ENCODE data around the gene C16orf87.
A peak's percentile ranks its signal among the peaks of the same experiment; 100 is the strongest.

C16orf87 gene

DNA sequence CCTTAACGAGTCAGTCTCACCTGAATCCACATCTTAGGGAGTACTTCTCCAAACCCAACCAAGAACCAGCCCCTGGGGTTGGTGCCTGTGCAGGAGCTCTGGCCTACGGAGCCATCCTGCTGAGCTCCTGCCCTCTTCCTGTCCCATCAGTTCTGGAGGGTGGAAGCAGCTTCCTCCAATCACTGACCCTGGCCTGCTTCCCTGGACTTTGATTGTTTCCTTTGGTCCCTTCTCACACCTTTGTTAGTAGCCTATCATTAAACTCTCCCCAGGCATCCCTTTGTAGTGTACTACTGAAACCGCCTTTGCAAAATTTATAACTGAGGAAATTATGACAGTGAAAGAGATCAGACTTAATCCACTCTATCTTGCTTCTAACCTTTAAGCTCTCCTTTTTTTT is 21.1 kb upstream of the C16orf87 start:
- H3K36me3 Mint-ChIP-seq: peaks cover 2% of the 10 kb centered on the region
- no peak overlapping the region for H3K4me3 Mint-ChIP-seq
- H3K27ac Mint-ChIP-seq: no peak overlapping the region
- no peaks in the 10 kb centered on the region for H3K4me1 Mint-ChIP-seq (ENCODE audit: low read depth)
- H3K27me3 Mint-ChIP-seq: peaks cover 2% of the 10 kb centered on the region
- H3K9me3 Mint-ChIP-seq (ENCODE audit: low read depth): no peaks in the 10 kb centered on the region

- H3K9me3 Mint-ChIP-seq (ENCODE audit: low read depth): no peaks in the 10 kb centered on the region
- no peaks in the 10 kb centered on the region for H3K4me1 Mint-ChIP-seq (ENCODE audit: low read depth)
- H3K36me3 Mint-ChIP-seq: peaks cover 2% of the 10 kb centered on the region
- H3K27me3 Mint-ChIP-seq: peaks cover 2% of the 10 kb centered on the region
- no peak overlapping the region for H3K4me3 Mint-ChIP-seq
- no peak overlapping the region for H3K27ac Mint-ChIP-seq
Measured at GRCh38 chr16:46850619-46851555, 19.9 kb upstream of the C16orf87 start.

DNA sequence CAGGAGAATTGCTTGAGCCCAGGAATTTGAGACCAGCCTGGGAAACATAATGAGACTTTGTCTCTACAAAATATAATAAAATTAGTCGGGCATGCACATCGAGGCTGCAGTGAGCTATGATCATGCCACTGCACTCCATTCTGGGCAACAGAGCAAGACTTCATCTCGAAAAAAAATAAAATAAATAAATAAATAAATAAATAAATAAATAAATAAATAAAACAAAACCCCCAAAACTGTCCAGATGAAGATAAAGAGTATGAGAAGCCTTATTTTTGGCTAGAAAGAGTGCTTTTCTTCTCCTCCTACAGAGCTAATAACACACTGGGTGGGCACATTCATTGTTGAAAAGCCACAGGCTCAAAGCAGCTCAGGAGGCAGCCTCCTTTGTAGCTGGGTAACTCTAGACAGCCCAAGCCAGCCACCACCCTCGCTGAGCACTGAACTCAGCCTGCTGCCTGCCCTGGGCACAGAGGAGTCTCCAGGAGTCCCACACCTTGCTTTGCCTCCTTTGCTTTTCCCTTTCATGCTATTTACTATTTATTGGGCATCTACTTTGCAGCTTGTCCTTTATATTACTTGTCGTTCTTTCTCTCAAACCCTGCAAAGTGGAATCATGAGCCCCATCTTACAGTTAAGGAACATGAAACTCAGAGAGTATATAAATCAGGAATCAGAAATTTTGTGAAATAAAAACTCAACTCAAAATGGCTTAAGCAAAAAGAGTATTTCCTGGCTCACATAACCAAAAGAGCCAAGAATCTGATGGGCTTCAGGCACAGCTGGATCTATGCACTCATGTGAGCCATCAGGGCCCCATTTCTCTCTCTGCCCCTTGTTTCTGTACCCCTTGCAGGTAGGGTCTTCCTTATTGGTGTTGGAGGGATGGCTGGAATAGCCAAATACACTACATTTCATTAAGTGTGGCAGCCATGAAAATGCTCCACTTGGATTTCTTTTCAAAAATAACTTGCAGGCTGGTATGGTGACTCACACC is 18.1 kb upstream of the C16orf87 start:
- H3K27ac Mint-ChIP-seq: no peak overlapping the region
- H3K4me3 Mint-ChIP-seq: no peak overlapping the region
- H3K9me3 Mint-ChIP-seq (ENCODE audit: low read depth): no peaks in the 10 kb centered on the region
- H3K36me3 Mint-ChIP-seq: no peaks in the 10 kb centered on the region
- H3K4me1 Mint-ChIP-seq (ENCODE audit: low read depth): no peaks in the 10 kb centered on the region
- peaks cover 4% of the 10 kb centered on the region for H3K27me3 Mint-ChIP-seq

DNA sequence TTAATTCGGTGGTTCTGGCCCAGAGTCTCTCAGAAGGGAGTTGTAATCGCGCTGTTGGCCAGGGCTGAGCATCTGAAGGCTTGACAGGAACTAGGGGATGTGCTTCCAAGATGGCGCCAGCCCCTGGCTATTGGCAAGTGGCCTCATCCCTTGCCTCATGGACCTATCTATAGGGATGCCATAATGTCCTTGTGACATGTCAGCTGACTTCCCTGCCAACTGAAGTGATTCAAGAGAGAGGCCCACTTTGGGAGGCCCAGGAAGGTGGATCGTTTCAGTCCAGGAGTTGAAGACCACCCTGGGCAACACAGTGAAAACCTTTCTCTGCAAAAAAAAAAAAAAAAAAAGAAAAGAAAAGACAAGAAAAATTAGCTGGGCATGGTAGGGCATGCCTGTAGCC is 15.0 kb upstream of the C16orf87 start:
- peaks cover 6% of the 10 kb centered on the region for H3K9me3 Mint-ChIP-seq (ENCODE audit: low read depth)
- no peaks in the 10 kb centered on the region for H3K4me1 Mint-ChIP-seq (ENCODE audit: low read depth)
- no peaks in the 10 kb centered on the region for H3K36me3 Mint-ChIP-seq
- H3K4me3 Mint-ChIP-seq: no peak overlapping the region
- H3K27ac Mint-ChIP-seq: no peak overlapping the region
- H3K27me3 Mint-ChIP-seq: peaks cover 4% of the 10 kb centered on the region

GRCh38 chr16:46844771-46845170 is 13.8 kb upstream of the C16orf87 start:
- H3K27ac Mint-ChIP-seq: no peak overlapping the region
- H3K36me3 Mint-ChIP-seq: no peaks in the 10 kb centered on the region
- peaks cover 4% of the 10 kb centered on the region for H3K27me3 Mint-ChIP-seq
- H3K4me1 Mint-ChIP-seq (ENCODE audit: low read depth): no peaks in the 10 kb centered on the region
- no peak overlapping the region for H3K4me3 Mint-ChIP-seq
- H3K9me3 Mint-ChIP-seq (ENCODE audit: low read depth): peaks cover 6% of the 10 kb centered on the region

GRCh38 chr16:46843898-46844642 is 13.1 kb upstream of the C16orf87 start:
- Mint-ChIP-seq H3K4me1 (ENCODE audit: low read depth) (no peaks in the 10 kb centered on the region), H3K9me3 (ENCODE audit: low read depth) (peaks cover 6% of the 10 kb centered on the region), H3K27ac (no peak overlapping the region), H3K27me3 (peaks cover 4% of the 10 kb centered on the region), H3K36me3 (no peaks in the 10 kb centered on the region), H3K4me3 (no peak overlapping the region)

DNA sequence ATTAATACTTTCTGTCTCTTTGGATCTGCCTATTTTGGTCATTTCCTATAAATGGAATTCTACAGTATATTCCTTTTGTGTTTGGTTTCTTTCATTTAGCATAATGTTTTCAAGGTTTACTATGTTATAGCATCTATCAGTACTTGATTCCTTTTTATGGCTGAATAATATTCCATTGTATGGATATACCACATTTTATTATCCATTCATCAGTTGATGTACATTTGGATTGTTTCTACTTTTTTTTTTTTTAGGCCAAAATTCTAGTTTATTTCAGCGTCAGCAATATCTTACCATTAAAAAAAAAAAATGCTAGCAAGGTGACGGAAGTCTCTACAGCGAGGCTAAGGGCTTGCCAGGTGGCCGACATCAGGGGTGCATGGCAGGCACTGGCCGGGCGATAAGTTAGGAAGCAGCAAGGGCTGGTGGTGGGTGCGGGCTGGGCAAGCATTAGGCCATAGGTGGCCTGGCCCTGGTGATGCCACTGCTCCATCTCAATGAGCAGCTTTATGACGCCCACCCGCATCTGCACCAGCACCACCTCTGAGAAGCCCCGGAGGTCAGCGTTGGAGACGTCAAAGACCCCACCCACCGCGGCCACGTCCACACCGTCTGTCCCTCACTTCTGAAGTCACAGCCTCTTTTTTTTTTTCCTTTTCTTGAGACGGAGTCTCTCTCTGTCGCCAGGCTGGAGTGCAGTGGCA is 11.4 kb upstream of the C16orf87 start:
- no peak overlapping the region for H3K27ac Mint-ChIP-seq
- peaks cover 6% of the 10 kb centered on the region for H3K9me3 Mint-ChIP-seq (ENCODE audit: low read depth)
- no peaks in the 10 kb centered on the region for H3K4me1 Mint-ChIP-seq (ENCODE audit: low read depth)
- no peaks in the 10 kb centered on the region for H3K36me3 Mint-ChIP-seq
- H3K4me3 Mint-ChIP-seq: no peak overlapping the region
- peaks cover 3% of the 10 kb centered on the region for H3K27me3 Mint-ChIP-seq

- peaks cover 2% of the 10 kb centered on the region for H3K27me3 Mint-ChIP-seq
- H3K27ac Mint-ChIP-seq: no peak overlapping the region
- H3K4me3 Mint-ChIP-seq: no peak overlapping the region
- peaks cover 6% of the 10 kb centered on the region for H3K9me3 Mint-ChIP-seq (ENCODE audit: low read depth)
- no peaks in the 10 kb centered on the region for H3K4me1 Mint-ChIP-seq (ENCODE audit: low read depth)
- H3K36me3 Mint-ChIP-seq: no peaks in the 10 kb centered on the region
Measured at GRCh38 chr16:46839986-46840443, 9.0 kb upstream of the C16orf87 start.

DNA sequence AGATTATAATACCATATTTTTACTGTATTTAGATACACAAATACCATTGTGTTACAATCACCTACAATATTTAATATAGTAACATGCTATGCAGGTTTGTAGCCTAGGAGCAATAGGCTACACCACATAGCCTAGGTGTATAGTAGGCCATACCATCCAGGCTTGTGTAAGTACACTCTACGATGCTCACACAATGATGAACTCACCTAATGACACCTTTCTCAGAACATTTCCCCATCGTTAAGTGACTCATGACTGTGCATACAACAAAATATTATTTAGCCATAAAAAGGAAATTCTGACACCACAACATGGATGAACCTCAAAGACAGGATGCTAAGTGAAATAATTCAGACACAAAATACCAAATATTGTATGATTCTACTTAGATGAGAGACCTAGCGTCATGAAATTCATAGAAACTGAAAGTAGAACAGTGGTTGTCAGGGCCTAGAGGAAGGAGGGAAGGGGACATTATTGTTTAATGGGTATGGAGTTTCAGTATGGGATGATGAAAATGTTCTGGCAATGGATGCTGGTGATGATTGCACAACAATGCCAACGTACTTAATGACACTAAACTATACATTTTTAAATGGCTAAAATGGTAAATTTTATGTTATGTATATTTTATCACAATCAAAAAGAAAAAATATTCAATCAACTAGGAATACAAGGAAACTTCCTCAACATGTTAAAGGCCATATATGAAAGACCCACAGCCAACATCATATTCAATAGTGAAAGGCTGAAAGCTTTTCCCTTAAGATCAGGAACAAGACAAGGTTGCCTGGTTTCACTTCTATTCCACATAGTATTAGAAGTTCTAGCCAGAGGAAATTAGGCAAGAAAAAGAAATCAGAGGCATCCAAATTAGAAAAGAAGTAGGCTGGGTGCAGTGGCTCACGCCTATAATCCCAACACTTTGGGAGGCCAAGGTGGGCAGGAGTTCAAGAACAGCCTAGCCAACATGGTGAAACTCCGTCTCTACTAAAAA is 5.9 kb upstream of the C16orf87 start:
- H3K27ac Mint-ChIP-seq: no peak overlapping the region
- H3K36me3 Mint-ChIP-seq: no peaks in the 10 kb centered on the region
- H3K9me3 Mint-ChIP-seq (ENCODE audit: low read depth): peaks cover 1% of the 10 kb centered on the region
- no peaks in the 10 kb centered on the region for H3K27me3 Mint-ChIP-seq
- no peaks in the 10 kb centered on the region for H3K4me1 Mint-ChIP-seq (ENCODE audit: low read depth)
- no peak overlapping the region for H3K4me3 Mint-ChIP-seq

DNA sequence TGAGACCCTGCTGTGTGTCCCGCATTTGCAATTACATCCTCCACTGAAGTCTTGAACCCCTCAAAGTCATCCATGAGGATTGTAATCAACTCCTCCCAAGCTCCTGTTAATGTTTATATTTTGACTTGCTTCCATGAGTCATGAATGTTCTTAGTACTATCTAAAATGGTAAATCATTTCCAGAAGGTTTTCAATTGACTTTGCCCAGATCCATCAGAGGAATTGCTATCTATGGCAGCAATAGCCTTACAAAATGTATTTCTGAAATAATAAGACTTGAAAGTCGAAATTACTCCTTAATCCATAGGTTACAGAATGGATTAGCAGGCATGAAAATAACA is 2.5 kb upstream of the C16orf87 start:
- Mint-ChIP-seq H3K4me1 (ENCODE audit: low read depth) (peaks cover 15% of the 10 kb centered on the region), H3K27me3 (no peaks in the 10 kb centered on the region), H3K36me3 (no peaks in the 10 kb centered on the region), H3K4me3 (no peak overlapping the region), H3K27ac (no peak overlapping the region), H3K9me3 (ENCODE audit: low read depth) (no peaks in the 10 kb centered on the region)

- Mint-ChIP-seq H3K27me3 (no peaks in the 10 kb centered on the region), H3K9me3 (ENCODE audit: low read depth) (no peaks in the 10 kb centered on the region), H3K36me3 (no peaks in the 10 kb centered on the region), H3K4me3 (no peak overlapping the region), H3K27ac (no peak overlapping the region), H3K4me1 (ENCODE audit: low read depth) (peaks cover 20% of the 10 kb centered on the region)
Measured at GRCh38 chr16:46832757-46833459, 1.9 kb upstream of the C16orf87 start.

GRCh38 chr16:46830417-46830901 is 521 bp downstream of the C16orf87 start:
- Mint-ChIP-seq H3K9me3 (ENCODE audit: low read depth) (no peaks in the 10 kb centered on the region), H3K4me1 (ENCODE audit: low read depth) (peaks cover 34% of the 10 kb centered on the region), H3K36me3 (peaks cover 3% of the 10 kb centered on the region), H3K4me3 (peak overlapping the region; percentile 100), H3K27me3 (no peaks in the 10 kb centered on the region), H3K27ac (peak overlapping the region; percentile 99)

All from activated naive CD8-positive, alpha-beta T cell (primary cell).